ENCODE results near the gene RIF1.

Gene RIF1

DNA sequence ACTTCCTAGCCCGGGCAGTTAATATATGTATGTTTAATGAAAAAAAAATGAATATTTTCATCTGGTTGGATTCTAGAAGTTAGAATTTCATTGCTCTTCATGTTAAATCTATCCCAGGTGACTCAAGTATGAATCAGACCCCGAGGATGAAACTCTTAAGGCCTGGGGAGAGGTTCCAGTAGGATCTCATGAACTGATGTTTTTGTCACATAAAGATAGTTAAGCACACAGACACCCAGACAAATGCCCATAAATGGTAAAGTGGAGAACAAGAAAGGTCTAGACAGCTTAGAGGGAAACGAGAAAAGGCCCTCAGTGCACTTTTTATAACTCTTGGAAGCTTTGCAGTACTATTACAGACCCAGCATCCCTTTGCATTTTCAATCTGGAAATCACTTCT lies 114.1 kb downstream of the RIF1 start:
- TF ChIP-seq, protein P1, sequence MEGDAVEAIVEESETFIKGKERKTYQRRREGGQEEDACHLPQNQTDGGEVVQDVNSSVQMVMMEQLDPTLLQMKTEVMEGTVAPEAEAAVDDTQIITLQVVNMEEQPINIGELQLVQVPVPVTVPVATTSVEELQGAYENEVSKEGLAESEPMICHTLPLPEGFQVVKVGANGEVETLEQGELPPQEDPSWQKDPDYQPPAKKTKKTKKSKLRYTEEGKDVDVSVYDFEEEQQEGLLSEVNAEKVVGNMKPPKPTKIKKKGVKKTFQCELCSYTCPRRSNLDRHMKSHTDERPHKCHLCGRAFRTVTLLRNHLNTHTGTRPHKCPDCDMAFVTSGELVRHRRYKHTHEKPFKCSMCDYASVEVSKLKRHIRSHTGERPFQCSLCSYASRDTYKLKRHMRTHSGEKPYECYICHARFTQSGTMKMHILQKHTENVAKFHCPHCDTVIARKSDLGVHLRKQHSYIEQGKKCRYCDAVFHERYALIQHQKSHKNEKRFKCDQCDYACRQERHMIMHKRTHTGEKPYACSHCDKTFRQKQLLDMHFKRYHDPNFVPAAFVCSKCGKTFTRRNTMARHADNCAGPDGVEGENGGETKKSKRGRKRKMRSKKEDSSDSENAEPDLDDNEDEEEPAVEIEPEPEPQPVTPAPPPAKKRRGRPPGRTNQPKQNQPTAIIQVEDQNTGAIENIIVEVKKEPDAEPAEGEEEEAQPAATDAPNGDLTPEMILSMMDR (IDR thresholded peaks at IDR 0.05): no peak

DNA sequence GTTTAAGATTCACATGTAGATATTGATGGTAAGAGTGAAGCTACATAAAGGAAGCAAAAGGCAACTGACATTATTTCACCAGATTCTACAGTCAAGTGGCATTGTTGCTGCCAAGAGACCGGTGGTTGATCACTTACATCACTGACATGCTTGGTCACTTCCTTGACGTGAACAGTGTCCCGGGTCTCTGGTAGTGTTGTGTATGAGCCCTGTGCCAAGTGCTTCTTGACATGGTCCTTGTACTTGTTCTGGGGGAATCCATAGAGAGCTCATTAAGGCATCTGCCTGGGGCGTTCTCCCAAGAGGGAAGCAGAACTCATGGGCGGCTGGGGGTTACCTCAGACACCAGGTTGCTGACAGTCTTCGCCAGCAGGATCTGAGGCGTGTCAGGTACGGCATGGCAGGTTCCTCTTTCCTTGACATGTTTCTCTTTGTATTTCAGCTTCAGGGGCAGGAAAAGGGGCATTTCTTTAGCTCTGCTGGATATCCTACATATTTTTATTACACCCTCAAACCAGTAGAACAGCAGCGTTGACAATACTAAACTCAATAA lies 116.2 kb downstream of the RIF1 start:
- TF ChIP-seq, protein P1 (IDR thresholded peaks at IDR 0.05): no peak

DNA sequence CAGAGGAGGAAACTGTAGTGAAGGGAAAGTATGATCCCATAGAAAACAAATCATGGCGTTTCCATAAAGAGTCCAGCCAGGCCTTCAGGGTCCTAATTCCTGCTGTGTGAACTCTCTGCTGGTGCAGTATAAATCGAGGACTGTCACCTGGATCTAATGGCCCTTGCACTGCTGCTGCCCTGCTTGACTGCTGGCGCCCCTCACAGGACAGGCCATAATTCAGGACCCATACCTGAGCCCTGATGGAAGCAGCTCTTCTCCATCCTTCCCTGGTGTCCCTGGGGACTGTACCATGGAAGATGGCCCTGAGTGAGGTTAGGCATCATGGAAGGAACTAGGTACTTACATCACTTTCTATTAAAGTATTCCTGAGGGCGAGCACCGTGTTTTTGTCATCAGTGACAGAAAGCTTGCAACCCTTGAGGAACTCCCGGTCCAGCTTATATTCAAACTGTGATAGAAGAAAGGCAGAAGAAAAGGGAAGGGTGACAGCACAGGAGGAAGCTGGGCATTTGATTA lies 116.9 kb downstream of the RIF1 start:
- TF ChIP-seq, protein P1 (IDR thresholded peaks at IDR 0.05): no peak
